Astrocyte (in vitro differentiated cells and primary cell): ENCODE measurements around the gene ANO3.
"Not testable (repeated sequence)": the region's sequence is repeated elsewhere in the genome, so short reads cannot be mapped to it uniquely, and the experiment has no call there.

ENCODE experiments used
- CTCF ChIP-seq: IDR thresholded peaks from 2 replicates; pipeline ENCODE4 v1.5.1; 2011; ENCODE audit warnings: low read depth, mild to moderate bottlenecking, inconsistent platforms, low read length, moderate library complexity; ENCODE audit not compliant: insufficient read depth
- EZH2 ChIP-seq: IDR thresholded peaks from 2 replicates; pipeline ENCODE4 v1.6.1; 2012; ENCODE audit warnings: mild to moderate bottlenecking, low read length, inconsistent platforms; ENCODE audit not compliant: insufficient read depth

GRCh38 chr11:26595207-26595865 is 263.4 kb downstream of the ANO3 start:
- TF ChIP-seq CTCF, EZH2: not testable (repeated sequence)
